ENCODE measurements around the gene ACTC1.

DNA sequence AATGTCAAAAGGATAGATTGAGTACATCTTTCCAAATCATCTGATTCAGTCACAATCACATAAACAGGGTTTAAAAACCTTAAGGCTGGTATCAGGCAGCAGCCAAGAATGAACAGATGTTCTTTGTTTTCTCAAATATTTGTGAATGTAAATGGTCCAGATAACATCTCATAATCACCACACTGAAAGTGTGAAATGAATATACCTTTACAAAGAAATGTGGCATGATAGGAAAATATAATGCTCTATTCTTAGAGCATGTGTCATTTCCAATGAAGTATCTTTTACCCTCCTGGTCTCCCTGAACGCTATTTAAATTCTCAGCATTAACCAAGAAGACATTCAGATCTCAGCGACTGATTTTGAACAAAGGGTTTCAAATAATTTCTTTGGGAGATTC lies 8.8 kb upstream of the ACTC1 start:
- no peak for TF ChIP-seq POLR2A (IDR thresholded peaks at IDR 0.05; ENCODE audit: low read length)
- no peak for TF ChIP-seq GATA1 (IDR thresholded peaks at IDR 0.05; ENCODE audit: low read depth, low read length)

Measured in erythroblast (primary cell).